Neutrophil (primary cell): ENCODE results near the gene MAG.

Source experiments
- H3K27ac ChIP-seq: fragments of 200-600 bp; sonication (generic); 2 replicates; pipeline ENCODE4 v1.5.1; 2016; ENCODE audit warnings: mild to moderate bottlenecking, moderate library complexity
- H3K27me3 ChIP-seq: fragments of 200-600 bp; sonication (generic); 2 replicates; pipeline ENCODE4 v1.6.0; 2016; ENCODE audit warnings: mild to moderate bottlenecking
- H3K36me3 ChIP-seq: fragments of 200-600 bp; sonication (generic); 2 replicates; pipeline ENCODE4 v1.5.1; 2017
- H3K4me1 ChIP-seq, 2 experiments: fragments of 200-600 bp in 1 of 2; sonication (generic) in 1 of 2; 1 replicate in 1 of 2; 2 replicates in 1 of 2; pipeline versions ENCODE4 v1.5.1 to v1.6.1; 2013 to 2016; ENCODE audit warnings: low read depth in 1 of 2, low read length in 1 of 2, mild to moderate bottlenecking in 1 of 2, moderate library complexity in 1 of 2; ENCODE audit not compliant: control insufficient read depth in 1 of 2, insufficient read depth in 1 of 2
- H3K4me3 ChIP-seq, 2 experiments: fragments of 200-600 bp in 1 of 2; sonication (generic) in 1 of 2; 1 replicate in 1 of 2; 2 replicates in 1 of 2; pipeline ENCODE4 v1.5.1; 2013 to 2016; ENCODE audit warnings: low read depth in 1 of 2, low read length in 1 of 2, mild to moderate bottlenecking in 1 of 2, moderate library complexity in 1 of 2
- H3K9me3 ChIP-seq: fragments of 200-600 bp; sonication (generic); 2 replicates; pipeline ENCODE4 v1.5.1; 2016
- CTCF ChIP-seq: fragments of 200-600 bp; sonication (generic); IDR thresholded peaks from 2 replicates; pipeline ENCODE4 v1.5.1; 2016; ENCODE audit warnings: antibody characterized with exemption

The MAG gene

GRCh38 chr19:35292421-35293362, 731 bp downstream of the MAG start:
- no peak overlapping the region for H3K4me3 ChIP-seq
- no peak for TF ChIP-seq CTCF
- no peaks in the 10 kb centered on the region for H3K9me3 ChIP-seq
- peaks cover 0 to 4% of the 10 kb centered on the region in 2 experiments for H3K4me1 ChIP-seq
- H3K27ac ChIP-seq: no peak overlapping the region
- H3K36me3 ChIP-seq: no peaks in the 10 kb centered on the region
- H3K27me3 ChIP-seq: peaks cover 36% of the 10 kb centered on the region

GRCh38 chr19:35293363-35293739, 1.4 kb downstream of the MAG start:
- H3K9me3 ChIP-seq: no peaks in the 10 kb centered on the region
- H3K4me1 ChIP-seq: peaks cover 0 to 4% of the 10 kb centered on the region in 2 experiments
- no peaks in the 10 kb centered on the region for H3K36me3 ChIP-seq
- H3K27me3 ChIP-seq: peaks cover 42% of the 10 kb centered on the region
- no peak overlapping the region for H3K27ac ChIP-seq
- no peak overlapping the region for H3K4me3 ChIP-seq
- TF ChIP-seq CTCF: no peak

GRCh38 chr19:35293808-35294207, 1.8 kb downstream of the MAG start:
- Histone ChIP-seq H3K4me1 (peaks cover 0 to 4% of the 10 kb centered on the region in 2 experiments), H3K9me3 (no peaks in the 10 kb centered on the region), H3K36me3 (no peaks in the 10 kb centered on the region), H3K27ac (no peak overlapping the region), H3K27me3 (peaks cover 46% of the 10 kb centered on the region), H3K4me3 (no peak overlapping the region)
- TF ChIP-seq CTCF: no peak

GRCh38 chr19:35294328-35294727, 2.4 kb downstream of the MAG start:
- TF ChIP-seq CTCF: no peak
- Histone ChIP-seq H3K27ac (no peak overlapping the region), H3K4me1 (peaks cover 0 to 4% of the 10 kb centered on the region in 2 experiments), H3K36me3 (no peaks in the 10 kb centered on the region), H3K27me3 (peaks cover 46% of the 10 kb centered on the region), H3K4me3 (no peak overlapping the region), H3K9me3 (no peaks in the 10 kb centered on the region)

GRCh38 chr19:35294859-35295791, 3.2 kb downstream of the MAG start:
- no peaks in the 10 kb centered on the region for H3K9me3 ChIP-seq
- H3K27me3 ChIP-seq: peaks cover 46% of the 10 kb centered on the region
- no peaks in the 10 kb centered on the region for H3K36me3 ChIP-seq
- no peak for TF ChIP-seq CTCF
- peaks cover 0 to 4% of the 10 kb centered on the region in 2 experiments for H3K4me1 ChIP-seq
- H3K4me3 ChIP-seq: no peak overlapping the region
- H3K27ac ChIP-seq: no peak overlapping the region
